HepG2 (cell line): ENCODE measurements around the gene FAM131A. TPM values are rescaled to one million over a fixed set of nuclear protein-coding genes. Genes with fewer than 3 reads are reported as not detected.
A peak's percentile ranks its signal among the peaks of the same experiment; 100 is the strongest.

ENCODE experiments used
- ATAC-seq: fragments of 200-7000 bp; cut with Tn5 transposase; 3 replicates; pipeline ENCODE4 v1.9.1; 2020; ENCODE audit warnings: mild to moderate bottlenecking, moderate library complexity
- BruUV-seq: library from RNA; stranded (reverse); fragments of 400-500 nt; replicated peaks from 2 replicates; lab custom pipeline; 2021; lab: Mats Ljungman, UMichigan
- CTCF ChIA-PET: fragments of 300-600 bp; formaldehyde crosslinking; extraction: SDS; loops from one replicate; lab custom pipeline; 2021; ENCODE audit warnings: low total read pairs, inconsistent platforms, low intra/inter-chr PET ratio; lab: Yijun Ruan, JAX
- POLR2A ChIA-PET: fragments of 350-600 bp; sonication (Branson Sonifier 250); formaldehyde crosslinking; loops from one replicate; lab custom pipeline; 2020; ENCODE audit warnings: antibody characterized with exemption, inconsistent platforms; lab: Yijun Ruan, JAX
- DNase-seq: peaks from one replicate; pipeline ENCODE4 v3.0.0-alpha.2; 2015; ENCODE audit warnings: low spot score
- FAIRE-seq: peaks from 3 replicates; lab custom pipeline; 2011; peaks lifted over from hg19 to GRCh38; lab: Jason Lieb, UNC
- H2AFZ ChIP-seq: one replicate; pipeline ENCODE4 v1.6.1; 2011; ENCODE audit warnings: low read length, inconsistent platforms
- H3K27ac ChIP-seq: fragments of 300-600 bp; 3 replicates; pipeline ENCODE4 v1.8.0; 2011; ENCODE audit warnings: mixed run types, mild to moderate bottlenecking, mixed read lengths, low read length, inconsistent platforms; ENCODE audit not compliant: insufficient read depth; ENCODE audit errors: extremely low read length
- H3K27me3 ChIP-seq, 2 experiments: fragments of 200-600 bp in 1 of 2; 2 replicates in 1 of 2; 3 replicates in 1 of 2; pipeline versions ENCODE4 v1.6.0 to v1.8.0; 2011; ENCODE audit warnings: low read length in 2 of 2, mild to moderate bottlenecking in 2 of 2, moderate library complexity in 2 of 2, inconsistent platforms in 1 of 2; ENCODE audit not compliant: insufficient read depth in 2 of 2, control insufficient read depth in 1 of 2
- H3K36me3 ChIP-seq, 2 experiments: fragments of 200-600 bp in 1 of 2; replicated peaks in 1 of 2; 2 replicates in 1 of 2; 3 replicates in 1 of 2; pipeline versions ENCODE4 v1.5.1 to v1.8.0; 2011; ENCODE audit warnings: low read length in 2 of 2, inconsistent platforms in 1 of 2; ENCODE audit not compliant: insufficient read depth in 2 of 2, control insufficient read depth in 1 of 2
- H3K4me1 ChIP-seq: 2 replicates; pipeline ENCODE4 v1.5.1; 2012; ENCODE audit warnings: low read length, inconsistent platforms; ENCODE audit not compliant: insufficient read depth
- H3K4me2 ChIP-seq: 2 replicates; pipeline ENCODE4 v1.6.0; 2011; ENCODE audit warnings: low read depth, low read length, inconsistent platforms
- H3K4me3 ChIP-seq, 3 experiments: fragments of 200-600 bp in 1 of 3; sonication (generic), shearing (Covaris generic) in 1 of 3; replicated peaks in 1 of 3; 2 replicates each; pipeline ENCODE4 v1.5.1; 2011 to 2016; ENCODE audit warnings: low read length in 3 of 3, inconsistent platforms in 2 of 3, low read depth in 2 of 3, mild to moderate bottlenecking in 2 of 3, control low read depth in 1 of 3, mixed read lengths in 1 of 3; ENCODE audit not compliant: insufficient read depth in 1 of 3
- H3K79me2 ChIP-seq: one replicate; pipeline ENCODE4 v1.6.1; 2011; ENCODE audit warnings: low read length, inconsistent platforms; ENCODE audit not compliant: insufficient read depth
- H3K9ac ChIP-seq: 2 replicates; pipeline ENCODE4 v1.6.0; 2011; ENCODE audit warnings: mild to moderate bottlenecking, low read depth, low read length, inconsistent platforms; ENCODE audit not compliant: insufficient read depth
- H3K9me3 ChIP-seq: 2 replicates; pipeline ENCODE4 v1.5.1; 2012; ENCODE audit warnings: mild to moderate bottlenecking, low read length
- H4K20me1 ChIP-seq: 2 replicates; pipeline ENCODE4 v1.6.0; 2011; ENCODE audit warnings: inconsistent platforms, mild to moderate bottlenecking, low read length, moderate library complexity; ENCODE audit not compliant: insufficient read depth
- GMEB1 ChIP-seq: sonication (generic); formaldehyde crosslinking; IDR thresholded peaks from 2 replicates; pipeline ENCODE4 v1.5.1; 2020; ENCODE audit warnings: missing genetic modification reagents, mild to moderate bottlenecking, borderline replicate concordance
- HNF4A ChIP-seq: sonication (generic); formaldehyde crosslinking; IDR thresholded peaks from 2 replicates; pipeline ENCODE4 v1.4.0; 2020; ENCODE audit warnings: missing genetic modification reagents
- LCORL ChIP-seq, 2 experiments: fragments of 450-650 bp in 1 of 2; sonication (generic) in 1 of 2; formaldehyde crosslinking in 1 of 2; IDR thresholded peaks; 2 replicates each; pipeline versions ENCODE4 v1.5.0 to v1.6.1; 2017 to 2020; ENCODE audit warnings: antibody characterized with exemption in 1 of 2, missing genetic modification reagents in 1 of 2
- NCOA2 ChIP-seq: sonication (generic); formaldehyde crosslinking; IDR thresholded peaks from 2 replicates; pipeline ENCODE4 v1.8.0; 2022; ENCODE audit warnings: inconsistent platforms
- PHF8 ChIP-seq: sonication (generic); formaldehyde crosslinking; IDR thresholded peaks from 2 replicates; pipeline ENCODE4 v1.5.0; 2020; ENCODE audit warnings: missing genetic modification reagents
- SIN3A ChIP-seq: IDR thresholded peaks from 2 replicates; pipeline ENCODE4 v1.6.1; 2011; ENCODE audit warnings: low read depth, mild to moderate bottlenecking, control low read depth, low read length, borderline replicate concordance
- ZNF264 ChIP-seq: sonication (generic); formaldehyde crosslinking; IDR thresholded peaks from 2 replicates; pipeline ENCODE4 v1.4.0; 2020; ENCODE audit warnings: missing genetic modification reagents
- ZNF776 ChIP-seq: sonication (generic); formaldehyde crosslinking; IDR thresholded peaks from 2 replicates; pipeline ENCODE4 v1.4.0; 2020; ENCODE audit warnings: mild to moderate bottlenecking, missing genetic modification reagents
- whole genome bisulfite sequencing: methylation state at CpG from one replicate; pipeline ENCODE4 v1.1.6; 2017; ENCODE audit warnings: low lambda C conversion rate; 5-methylcytosine and 5-hydroxymethylcytosine counted together
- in situ Hi-C: cut with HindIII; loops from 2 replicates; pipeline ENCODE4 v1.10.0; 2017; ENCODE audit warnings: low pct_unique_long_range_greater_than_20kb; ENCODE audit not compliant: extremely low pct_ligation_motif_present
- intact Hi-C: fragments of 100-400 bp; cut with micrococcal nuclease; formaldehyde crosslinking; loops from one replicate; pipeline ENCODE4 v1.10.0; 2022; ENCODE audit not compliant: unreplicated experiment
- polyA plus RNA-seq, 8 experiments: library from polyadenylated mRNA; depleted of rRNA in 3 of 8; stranded (reverse) in 7 of 8; unstranded in 1 of 8; fragments of >200 nt; fragmentation: Illumina TruSeq in 4 of 8; extraction: Trizol in 4 of 8; gene quantifications; 2 replicates each; pipeline versions ENCODE4 v1.2.1 to v1.2.3, GENCODE V29; 2011 to 2016; ENCODE audit warnings: low read depth in 4 of 8, missing spikeins in 1 of 8, mixed read lengths in 1 of 8; ENCODE audit not compliant: insufficient read depth in 1 of 8
- total RNA-seq, 5 experiments: library from RNA; depleted of rRNA; stranded (reverse); fragments of >200 nt; fragmentation: Illumina TruSeq; extraction: Trizol; gene quantifications; 2 replicates each; pipeline ENCODE4 v1.2.3, GENCODE V29; 2016; ENCODE audit warnings: low read depth in 1 of 5
- TF ChIP-seq, protein P1 (sequence below): sonication (generic); formaldehyde crosslinking; IDR thresholded peaks from 2 replicates; pipeline ENCODE4 v1.5.0; 2020; ENCODE audit warnings: mild to moderate bottlenecking, missing genetic modification reagents, borderline replicate concordance
- TF ChIP-seq, protein P2 (sequence below): IDR thresholded peaks from 2 replicates; pipeline ENCODE4 v1.6.1; 2016

The FAM131A gene
- total and polyA plus RNA-seq, 2 of the 13 experiments (the other 11 are each of a cell fraction or from before 2014, with no cell fraction given) = 9.2 to 9.3 TPM

DNA sequence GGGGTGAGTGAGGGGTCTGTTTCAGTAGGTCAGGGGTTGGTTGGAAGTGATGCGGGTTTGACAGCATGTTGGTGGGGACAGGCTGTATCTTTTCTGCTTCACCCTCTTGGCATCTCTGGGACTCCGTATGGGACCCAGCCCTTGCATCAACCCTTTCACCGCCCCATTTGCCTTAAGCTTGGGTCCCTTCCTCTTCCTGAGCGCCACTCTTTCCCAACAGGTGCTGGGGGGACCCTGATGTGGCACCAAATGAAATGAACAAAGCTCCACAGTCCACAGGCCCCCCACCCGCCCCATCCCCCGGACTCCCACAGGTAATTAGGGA is 21.9 kb upstream of the FAM131A start (continued):
- no peak for TF ChIP-seq NCOA2 (CRISPR knock-in tag)
- TF ChIP-seq, all 625 proteins: peak for 11

- no TSS peak for BruUV-seq
- H3K27me3 ChIP-seq = no peaks in the 10 kb centered on the region; a peak in 1 of 5 replicates
- peak overlapping the region; percentile 98 for H3K9ac ChIP-seq
- no peak overlapping the region for H2AFZ ChIP-seq
- peaks cover 36% of the 10 kb centered on the region for H4K20me1 ChIP-seq
- in situ Hi-C loops = no loop called here
- peak overlapping the region; percentile 94 for H3K4me2 ChIP-seq
- CTCF ChIA-PET = no interaction called here
- FAIRE-seq = no peak
- peak overlapping the region; percentile 91 for H3K27ac ChIP-seq
- no peaks in the 10 kb centered on the region for H3K9me3 ChIP-seq
- peak; percentile 29 for ATAC-seq
- WGBS = 21% methylated on average over 4 of the region's 16 CpGs
- H3K4me3 ChIP-seq = peak overlapping the region; percentile 68 to 93 (median 86)
- H3K4me1 ChIP-seq = peaks cover 44% of the 10 kb centered on the region
- intact Hi-C loops = no loop called here
- H3K79me2 ChIP-seq = peaks cover 54% of the 10 kb centered on the region
- POLR2A ChIA-PET = interaction anchor here (0.6 to 1.9 kb wide), 11 partner anchors 8 to 1015 kb away, joined by 3 to 10 read pairs (median 4); partner anchors contain the start of gene FAM131A
- no peak for DNase-seq
- H3K36me3 ChIP-seq = peaks cover 16 to 43% of the 10 kb centered on the region in 2 experiments
- TF ChIP-seq LCORL (IDR thresholded peaks at IDR 0.05) (no peak), LCORL (CRISPR knock-in tag; IDR thresholded peaks at IDR 0.05) (peak; percentile 44; the same call in 1 of the 2 replicates), SIN3A (peak; percentile 37; the same call in 1 of the 2 replicates), PHF8 (CRISPR knock-in tag) (no peak), ZNF776 (CRISPR knock-in tag) (no peak), HNF4A (CRISPR knock-in tag) (peak; percentile 66), ZNF264 (CRISPR knock-in tag) (no peak), GMEB1 (CRISPR knock-in tag) (no peak)
- TF ChIP-seq, protein P1, sequence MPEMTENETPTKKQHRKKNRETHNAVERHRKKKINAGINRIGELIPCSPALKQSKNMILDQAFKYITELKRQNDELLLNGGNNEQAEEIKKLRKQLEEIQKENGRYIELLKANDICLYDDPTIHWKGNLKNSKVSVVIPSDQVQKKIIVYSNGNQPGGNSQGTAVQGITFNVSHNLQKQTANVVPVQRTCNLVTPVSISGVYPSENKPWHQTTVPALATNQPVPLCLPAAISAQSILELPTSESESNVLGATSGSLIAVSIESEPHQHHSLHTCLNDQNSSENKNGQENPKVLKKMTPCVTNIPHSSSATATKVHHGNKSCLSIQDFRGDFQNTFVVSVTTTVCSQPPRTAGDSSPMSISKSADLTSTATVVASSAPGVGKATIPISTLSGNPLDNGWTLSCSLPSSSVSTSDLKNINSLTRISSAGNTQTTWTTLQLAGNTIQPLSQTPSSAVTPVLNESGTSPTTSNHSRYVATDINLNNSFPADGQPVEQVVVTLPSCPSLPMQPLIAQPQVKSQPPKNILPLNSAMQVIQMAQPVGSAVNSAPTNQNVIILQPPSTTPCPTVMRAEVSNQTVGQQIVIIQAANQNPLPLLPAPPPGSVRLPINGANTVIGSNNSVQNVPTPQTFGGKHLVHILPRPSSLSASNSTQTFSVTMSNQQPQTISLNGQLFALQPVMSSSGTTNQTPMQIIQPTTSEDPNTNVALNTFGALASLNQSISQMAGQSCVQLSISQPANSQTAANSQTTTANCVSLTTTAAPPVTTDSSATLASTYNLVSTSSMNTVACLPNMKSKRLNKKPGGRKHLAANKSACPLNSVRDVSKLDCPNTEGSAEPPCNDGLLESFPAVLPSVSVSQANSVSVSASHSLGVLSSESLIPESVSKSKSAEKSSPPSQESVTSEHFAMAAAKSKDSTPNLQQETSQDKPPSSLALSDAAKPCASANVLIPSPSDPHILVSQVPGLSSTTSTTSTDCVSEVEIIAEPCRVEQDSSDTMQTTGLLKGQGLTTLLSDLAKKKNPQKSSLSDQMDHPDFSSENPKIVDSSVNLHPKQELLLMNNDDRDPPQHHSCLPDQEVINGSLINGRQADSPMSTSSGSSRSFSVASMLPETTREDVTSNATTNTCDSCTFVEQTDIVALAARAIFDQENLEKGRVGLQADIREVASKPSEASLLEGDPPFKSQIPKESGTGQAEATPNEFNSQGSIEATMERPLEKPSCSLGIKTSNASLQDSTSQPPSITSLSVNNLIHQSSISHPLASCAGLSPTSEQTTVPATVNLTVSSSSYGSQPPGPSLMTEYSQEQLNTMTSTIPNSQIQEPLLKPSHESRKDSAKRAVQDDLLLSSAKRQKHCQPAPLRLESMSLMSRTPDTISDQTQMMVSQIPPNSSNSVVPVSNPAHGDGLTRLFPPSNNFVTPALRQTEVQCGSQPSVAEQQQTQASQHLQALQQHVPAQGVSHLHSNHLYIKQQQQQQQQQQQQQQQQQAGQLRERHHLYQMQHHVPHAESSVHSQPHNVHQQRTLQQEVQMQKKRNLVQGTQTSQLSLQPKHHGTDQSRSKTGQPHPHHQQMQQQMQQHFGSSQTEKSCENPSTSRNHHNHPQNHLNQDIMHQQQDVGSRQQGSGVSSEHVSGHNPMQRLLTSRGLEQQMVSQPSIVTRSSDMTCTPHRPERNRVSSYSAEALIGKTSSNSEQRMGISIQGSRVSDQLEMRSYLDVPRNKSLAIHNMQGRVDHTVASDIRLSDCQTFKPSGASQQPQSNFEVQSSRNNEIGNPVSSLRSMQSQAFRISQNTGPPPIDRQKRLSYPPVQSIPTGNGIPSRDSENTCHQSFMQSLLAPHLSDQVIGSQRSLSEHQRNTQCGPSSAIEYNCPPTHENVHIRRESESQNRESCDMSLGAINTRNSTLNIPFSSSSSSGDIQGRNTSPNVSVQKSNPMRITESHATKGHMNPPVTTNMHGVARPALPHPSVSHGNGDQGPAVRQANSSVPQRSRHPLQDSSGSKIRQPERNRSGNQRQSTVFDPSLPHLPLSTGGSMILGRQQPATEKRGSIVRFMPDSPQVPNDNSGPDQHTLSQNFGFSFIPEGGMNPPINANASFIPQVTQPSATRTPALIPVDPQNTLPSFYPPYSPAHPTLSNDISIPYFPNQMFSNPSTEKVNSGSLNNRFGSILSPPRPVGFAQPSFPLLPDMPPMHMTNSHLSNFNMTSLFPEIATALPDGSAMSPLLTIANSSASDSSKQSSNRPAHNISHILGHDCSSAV (CRISPR knock-in tag) = no peak
- TF ChIP-seq, protein P2, sequence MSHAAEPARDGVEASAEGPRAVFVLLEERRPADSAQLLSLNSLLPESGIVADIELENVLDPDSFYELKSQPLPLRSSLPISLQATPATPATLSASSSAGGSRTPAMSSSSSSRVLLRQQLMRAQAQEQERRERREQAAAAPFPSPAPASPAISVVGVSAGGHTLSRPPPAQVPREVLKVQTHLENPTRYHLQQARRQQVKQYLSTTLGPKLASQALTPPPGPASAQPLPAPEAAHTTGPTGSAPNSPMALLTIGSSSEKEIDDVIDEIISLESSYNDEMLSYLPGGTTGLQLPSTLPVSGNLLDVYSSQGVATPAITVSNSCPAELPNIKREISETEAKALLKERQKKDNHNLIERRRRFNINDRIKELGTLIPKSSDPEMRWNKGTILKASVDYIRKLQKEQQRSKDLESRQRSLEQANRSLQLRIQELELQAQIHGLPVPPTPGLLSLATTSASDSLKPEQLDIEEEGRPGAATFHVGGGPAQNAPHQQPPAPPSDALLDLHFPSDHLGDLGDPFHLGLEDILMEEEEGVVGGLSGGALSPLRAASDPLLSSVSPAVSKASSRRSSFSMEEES = no peak
Measured at GRCh38 chr3:184315871-184316661, 21.3 kb upstream of the FAM131A start.
